GM18519 (cell line): ENCODE results near the gene EMP1.
A peak's percentile ranks its signal among the peaks of the same experiment; 100 is the strongest.

Source experiments
- ATAC-seq: cut with Tn5 transposase; IDR thresholded peaks from one replicate; pipeline ENCODE4 v1.9.1; 2021; ENCODE audit warnings: mild to moderate bottlenecking, moderate library complexity; ENCODE audit not compliant: unreplicated experiment, low FRiP score

The EMP1 gene

DNA sequence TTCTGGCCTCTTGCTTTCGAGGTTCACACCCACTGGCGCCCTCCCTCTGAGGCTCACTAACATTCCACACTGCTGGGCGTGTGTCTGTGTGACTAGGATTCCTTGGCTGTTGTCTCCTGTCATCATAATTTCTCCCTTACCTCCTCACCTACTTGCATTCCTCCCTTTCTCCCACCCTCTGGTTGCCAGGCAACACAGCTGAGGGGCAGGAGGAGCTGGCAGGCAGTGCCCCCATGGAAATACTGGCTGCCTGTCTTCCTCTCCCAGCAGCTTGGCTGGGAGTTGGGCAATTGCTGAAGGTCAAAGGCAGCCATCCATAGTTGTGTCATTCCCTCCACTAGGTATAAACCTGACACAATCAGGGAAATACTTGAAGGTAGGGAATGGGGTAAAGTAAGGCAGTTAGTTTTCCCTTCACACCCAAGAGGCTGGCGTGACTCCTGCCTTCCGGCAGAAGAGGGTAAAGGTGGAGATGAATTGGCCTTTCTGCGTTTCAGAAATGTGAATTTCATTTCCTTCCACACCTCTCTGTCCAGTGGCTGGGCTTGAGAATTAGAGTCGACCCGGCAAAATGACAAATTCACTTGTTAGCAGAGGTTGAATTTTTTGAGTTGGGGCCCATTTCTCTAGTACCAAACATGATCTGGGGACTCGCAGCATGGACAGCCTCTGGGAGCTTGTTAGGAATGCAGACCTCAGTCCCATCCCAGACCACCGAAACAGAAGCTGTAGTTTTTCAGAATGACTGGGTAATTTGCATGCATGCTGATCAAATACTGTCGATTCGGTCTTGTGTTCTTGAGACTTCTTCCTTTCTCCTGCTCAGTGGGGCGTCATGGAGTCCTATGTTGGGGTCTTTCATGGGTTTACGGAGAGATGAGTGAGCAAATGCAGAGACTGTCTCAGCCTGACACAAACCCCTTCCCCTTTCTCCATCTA, 24.3 kb upstream of the EMP1 start:
- no peak for ATAC-seq

DNA sequence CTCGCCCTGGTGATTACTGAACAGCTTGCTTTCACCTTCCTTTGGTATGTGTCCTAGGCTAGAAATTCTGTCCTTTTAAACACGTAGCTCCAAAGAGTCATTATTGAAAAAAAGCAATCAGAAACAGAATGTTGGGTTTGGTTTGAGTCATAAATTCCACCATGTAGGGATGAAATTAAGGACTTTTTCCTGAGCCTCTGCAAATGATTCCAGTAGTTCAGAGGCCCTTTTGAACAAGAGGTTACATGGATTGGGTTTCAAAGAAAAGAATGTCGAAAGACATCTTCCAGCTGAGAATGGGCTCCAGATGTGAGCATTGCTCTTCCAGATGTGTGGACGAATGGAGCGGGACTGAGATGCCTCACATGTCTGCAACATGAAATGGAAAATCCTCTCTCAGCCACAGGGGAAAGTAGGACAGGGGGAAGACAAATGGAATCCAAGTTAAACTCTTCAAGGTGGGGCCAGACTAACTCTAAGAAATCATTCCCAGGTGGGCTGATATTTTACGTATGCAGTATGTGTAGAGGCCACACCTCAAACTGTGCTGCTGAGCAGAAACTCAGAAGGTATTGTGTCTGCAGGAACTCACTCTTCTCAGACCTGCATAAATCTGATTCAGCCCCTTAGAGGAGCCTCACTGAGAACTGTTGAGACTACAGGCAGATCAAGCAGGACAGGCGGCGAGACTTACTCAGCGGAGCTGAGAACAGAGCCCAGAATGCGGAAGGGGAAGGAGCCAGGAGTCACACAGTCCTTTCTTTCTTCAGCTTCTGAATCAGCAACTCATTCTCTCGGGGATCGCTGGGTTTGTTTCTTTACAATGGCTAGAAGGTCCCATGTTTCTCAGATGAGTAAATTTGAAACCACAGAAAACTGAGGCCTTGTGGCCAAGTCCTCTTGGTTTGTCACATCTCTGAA, 23.3 kb upstream of the EMP1 start:
- ATAC-seq: peak; percentile 90

DNA sequence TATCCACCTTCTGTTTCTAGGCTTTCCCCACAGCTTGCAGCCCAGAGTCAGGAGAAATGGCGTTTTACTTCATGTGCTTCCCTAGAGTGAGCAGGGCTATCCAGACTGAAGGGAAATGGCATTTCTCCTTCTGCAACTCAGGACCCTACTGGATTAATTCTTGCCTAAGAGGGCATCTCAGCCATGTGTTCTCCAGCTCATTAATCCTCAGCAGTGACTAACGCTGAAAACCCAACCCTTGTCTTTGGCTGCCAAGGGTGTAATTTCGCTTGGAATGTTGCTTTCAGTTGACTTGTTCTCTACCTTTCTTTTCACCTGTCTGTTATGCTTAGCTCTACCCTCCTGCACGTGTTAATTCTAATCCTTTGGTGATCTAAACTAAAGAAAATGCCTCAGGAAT, 21.0 kb upstream of the EMP1 start:
- no peak for ATAC-seq

DNA sequence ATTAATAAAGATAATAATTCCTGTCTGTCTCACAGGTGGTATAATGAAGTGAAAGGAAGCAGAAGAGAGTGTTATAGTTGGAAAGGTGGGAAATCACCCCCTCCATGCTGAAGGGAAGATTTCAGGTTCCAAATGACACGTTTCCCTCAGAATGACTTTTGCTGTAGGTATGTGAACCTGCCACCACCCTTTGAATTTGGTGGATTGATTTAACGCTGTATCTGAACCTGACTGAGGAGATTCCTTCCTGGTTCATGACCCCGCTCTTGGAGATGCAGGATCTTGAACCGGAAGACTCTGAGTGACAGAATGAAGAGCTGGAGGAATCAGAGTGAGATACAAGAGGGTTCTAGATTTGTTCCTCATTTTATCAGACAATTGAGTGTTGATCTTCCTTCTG, 20.3 kb upstream of the EMP1 start:
- no peak for ATAC-seq

DNA sequence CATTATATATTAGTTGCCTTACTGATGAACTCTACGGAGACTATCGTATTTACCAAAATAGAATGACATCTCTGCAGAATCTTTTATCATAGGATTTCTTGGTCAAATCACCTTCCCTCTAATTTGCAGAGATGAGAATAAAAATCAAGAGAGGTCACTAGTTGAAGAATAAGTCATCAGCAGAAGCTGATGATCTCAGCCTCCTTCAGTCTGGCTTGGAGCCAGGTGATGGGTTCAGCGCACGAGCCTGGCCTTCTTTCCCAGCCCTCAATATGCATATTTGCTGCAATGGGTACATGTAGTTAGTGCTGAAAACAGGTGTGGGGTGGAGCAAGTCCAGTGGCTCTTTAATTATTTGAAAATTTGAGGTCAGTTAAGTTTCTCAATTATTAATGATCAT, 19.2 kb upstream of the EMP1 start:
- ATAC-seq: no peak

DNA sequence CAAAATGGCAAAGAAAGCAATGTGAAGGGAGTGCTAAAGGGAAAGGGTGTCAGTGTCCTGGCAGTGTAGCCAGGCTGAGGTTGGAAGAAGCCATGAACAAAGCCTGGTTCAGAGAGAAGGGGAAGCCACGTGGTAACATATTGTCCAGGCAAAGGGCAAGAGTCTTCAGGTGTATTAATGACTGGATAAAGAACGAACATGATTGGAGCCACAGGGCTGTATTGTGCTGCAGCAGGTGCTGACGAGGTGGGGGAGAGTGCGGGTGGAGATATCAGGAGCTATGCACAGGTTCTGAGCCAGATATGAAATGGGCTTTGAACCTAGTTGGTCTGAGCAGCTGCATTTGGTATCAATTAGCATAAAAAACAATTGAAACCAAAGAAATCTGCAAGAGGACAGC, 18.6 kb upstream of the EMP1 start:
- no peak for ATAC-seq

DNA sequence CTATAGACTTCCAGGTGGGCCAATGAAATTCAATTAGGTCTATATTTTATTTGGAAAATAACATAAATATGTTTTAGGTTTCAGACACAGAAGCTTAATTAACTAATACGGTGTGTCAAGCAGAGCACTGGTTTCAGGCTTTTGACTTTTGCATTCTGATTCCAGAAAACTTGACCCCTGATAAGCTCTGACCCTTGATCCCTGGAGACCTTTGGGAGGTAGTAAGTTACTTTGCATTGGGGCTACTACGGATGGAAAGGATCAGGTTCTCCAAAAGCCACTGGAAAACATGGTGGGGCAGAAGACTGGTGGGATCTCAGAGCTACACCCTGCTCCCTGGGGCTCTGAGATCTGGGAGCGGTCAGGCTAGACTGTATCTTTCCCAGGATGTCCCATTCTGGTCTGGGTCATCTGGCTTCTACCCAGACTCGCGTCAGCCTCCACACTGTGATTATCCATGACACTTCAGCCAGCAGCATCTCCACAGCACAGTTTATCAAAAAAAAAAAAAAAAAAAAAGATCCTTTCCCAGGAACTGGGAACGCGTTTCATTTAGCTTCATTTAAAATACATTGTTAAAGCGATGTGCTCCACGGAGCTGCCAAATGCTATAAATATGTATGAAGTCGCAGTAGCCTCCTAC, 17.8 kb upstream of the EMP1 start:
- no peak for ATAC-seq

DNA sequence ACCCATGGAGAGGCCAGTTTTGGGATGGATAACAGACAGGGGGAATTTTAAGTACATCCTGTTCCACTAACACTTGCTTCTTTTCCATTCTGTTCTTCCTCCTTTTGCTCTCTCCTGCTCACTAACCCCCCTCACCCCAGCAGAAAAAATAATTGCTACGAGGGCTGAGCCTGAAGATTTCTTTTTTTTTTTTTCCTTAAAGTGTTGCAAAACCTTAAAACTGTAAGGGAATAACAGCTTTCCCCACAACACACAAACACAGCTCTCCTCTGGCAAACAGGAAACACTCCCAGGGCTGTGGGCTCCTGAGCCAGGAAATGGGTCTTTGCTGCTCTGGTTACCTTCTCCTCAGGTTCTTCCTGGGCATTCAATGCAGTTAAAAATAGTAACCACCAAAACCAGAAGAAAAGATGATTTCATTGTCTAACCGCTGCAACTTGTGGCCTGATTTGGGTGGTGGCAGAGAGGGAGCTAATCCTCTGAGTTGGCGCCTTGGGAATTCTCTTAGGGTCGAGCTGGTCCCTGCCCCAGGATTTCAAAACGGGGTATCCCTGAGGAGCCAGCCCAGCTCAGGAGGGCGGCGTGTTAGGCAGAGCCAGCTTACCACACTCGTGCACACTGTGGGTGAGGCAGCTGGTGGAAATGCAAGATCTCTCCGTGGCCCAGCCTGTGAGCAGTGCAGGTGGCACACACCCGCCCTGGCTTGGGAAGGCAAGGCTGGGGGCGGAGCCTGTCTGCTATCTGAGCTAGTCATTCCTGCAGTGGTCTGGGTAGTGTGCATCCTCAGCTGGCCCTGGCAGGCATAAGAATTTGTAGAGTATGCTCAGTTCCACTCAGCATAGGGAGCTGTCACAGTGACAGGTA, 17.1 kb upstream of the EMP1 start:
- no peak for ATAC-seq

DNA sequence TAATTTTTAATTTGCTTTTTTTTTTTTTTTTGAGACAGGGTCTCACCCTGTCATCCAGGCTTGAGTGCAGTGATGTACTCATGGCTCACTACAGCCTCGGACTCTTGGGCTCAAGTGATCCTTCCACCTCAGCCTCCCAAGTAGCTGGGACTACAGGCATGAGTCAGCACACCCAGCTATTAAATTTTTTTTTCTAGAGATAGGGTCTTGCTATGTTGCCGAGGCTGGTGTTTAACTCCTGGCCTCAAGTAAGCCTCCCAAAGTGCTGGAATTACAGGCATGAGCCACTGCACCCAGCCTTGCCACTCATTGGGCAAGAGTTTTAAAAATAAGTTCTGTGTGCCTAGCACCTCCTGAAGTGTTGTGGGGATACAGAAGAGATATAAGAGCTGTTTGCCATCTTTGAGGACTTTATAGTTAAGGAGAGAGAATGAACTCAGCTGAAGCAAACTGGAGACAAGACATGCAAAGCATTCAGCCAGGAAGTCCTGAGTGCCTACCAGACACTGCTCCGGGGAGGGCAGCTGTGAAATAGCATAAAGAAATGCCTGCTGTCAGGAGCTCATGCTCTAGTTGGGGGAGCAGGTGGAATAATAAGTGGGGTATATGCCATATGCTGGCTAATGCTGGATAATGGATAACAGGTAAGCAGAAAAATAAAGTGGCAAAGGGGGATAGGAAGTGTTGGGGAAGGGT, 15.0 kb upstream of the EMP1 start:
- no peak for ATAC-seq

DNA sequence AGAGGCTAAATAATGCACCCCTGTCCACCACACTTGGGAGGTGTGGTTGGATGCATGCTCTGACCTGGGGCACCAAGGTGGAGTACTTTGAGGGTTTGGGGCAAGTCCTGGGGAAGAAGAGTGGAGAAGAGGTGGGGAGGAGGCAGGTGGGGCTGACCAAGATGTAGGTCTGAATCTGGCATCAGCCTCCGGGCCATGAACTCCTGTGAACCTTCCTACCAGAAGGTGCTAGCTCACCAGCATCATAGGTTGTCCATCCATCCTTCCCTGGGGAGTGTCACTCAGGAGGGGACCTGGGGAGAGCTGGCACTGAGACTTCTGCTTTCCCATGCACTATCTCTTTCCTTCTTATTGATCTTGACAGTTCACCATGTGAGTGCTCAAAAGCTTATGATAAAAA, 13.6 kb upstream of the EMP1 start:
- ATAC-seq: no peak

DNA sequence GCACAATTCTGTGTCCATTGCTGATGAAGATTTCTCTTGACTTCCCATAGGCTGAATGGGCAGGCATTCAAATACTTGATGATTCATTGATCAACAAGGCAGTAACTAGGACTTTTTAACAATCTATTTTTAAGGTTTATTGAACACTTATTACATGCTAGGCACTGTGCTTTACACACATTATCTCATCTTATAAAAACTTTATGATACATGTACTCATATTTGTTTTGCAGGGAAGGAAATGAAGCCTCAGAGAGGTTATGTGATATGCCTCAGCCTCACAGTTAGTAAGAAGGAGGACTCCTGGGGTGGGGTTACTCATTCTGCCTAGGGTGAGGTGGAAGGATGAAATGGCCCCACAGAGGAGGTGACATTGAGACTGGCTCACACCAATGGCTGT, 12.9 kb upstream of the EMP1 start:
- ATAC-seq: no peak

DNA sequence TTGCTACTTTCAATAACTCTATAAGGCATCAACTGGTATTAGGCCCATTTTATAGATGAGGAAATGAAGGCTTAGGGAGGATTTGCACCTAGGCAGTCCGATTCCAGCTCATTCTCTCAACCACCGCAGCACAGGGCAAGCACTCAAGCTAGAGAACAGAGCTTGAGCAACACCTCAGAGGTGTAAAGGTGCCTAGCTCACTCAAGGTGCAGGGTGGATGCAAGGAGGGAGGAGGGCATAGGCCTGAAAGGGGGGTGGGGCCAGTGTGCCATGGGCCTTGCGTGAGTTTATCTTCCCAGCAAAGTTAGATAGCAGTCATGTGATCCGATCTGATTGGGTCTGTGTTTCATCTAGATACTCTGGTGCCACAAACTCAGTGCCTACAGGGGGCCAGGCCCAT, 10.2 kb upstream of the EMP1 start:
- ATAC-seq: no peak

DNA sequence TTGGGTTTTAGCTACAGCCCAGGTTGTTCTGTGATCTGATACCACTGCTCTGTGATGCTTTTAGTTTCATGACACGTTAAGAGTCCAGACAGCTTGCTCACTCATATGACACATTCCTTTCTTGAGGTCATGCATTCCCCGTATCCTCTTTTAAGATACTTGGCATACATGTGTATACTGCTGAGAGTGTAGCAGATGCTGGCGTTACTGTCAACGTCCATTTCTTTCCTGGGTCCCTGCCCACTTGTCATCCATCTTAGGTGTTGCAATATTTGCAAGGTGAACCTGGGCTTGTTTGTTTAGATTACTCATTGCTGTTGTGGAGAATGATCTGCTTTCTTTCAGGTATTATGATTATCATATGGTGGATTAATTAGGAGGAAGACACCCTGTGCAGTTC, 9.1 kb upstream of the EMP1 start:
- ATAC-seq: no peak

DNA sequence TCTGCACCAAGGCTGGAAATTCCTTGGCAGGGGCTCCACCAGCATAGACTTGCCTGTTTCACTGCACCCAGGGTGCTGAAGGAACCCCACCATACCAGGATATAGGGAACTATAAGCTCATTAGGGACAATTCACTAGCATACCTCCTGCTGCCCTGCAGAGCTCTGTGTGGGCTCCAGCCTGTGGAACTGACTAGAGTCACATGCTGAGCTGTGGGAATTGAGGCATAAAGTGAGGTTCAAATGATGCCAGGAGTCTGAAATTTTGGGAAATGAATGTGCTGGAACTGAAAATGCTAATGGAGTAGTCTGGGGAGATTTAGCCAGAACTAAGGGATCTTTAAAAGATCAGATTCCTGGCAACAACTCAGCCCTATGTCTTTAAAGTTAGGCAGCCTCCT, 7.3 kb upstream of the EMP1 start:
- no peak for ATAC-seq

DNA sequence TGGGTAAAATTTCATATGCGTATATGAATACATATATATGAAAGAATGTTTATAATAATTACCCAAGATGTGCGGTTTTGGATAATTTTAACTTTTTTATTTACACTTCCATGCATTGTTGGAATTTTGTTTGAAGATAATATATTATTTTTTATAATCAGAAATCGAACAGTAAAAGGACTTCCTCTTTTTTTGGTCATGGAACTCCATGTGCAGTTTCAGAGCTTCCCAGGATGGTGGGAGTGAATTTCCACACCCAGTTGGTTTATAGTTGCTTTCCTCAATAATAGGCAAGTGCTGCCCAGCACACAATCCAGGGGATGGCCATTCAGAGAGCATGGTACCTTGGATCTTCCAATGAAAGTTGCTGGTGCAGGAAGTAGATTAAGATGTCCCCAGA, 6.3 kb upstream of the EMP1 start:
- no peak for ATAC-seq

DNA sequence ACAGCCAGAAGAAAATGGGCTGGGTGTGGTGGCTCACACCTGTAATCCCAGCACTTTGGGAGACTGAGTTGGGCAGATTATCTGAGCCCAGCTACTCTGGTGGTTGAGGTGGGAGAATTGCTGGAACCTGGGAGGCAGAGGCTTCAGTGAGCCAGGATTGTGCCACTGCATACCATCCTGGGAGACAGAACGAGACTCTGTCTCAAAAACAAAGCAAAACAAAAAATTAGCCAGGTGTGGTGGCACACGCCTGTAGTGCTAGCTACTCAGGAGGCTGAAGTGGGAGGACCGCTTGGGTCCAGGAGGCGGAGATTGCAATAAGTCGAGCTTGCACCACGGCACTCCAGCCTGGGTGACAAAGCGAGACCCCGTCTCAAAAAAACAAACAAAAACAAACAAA, 3.8 kb upstream of the EMP1 start:
- no peak for ATAC-seq

DNA sequence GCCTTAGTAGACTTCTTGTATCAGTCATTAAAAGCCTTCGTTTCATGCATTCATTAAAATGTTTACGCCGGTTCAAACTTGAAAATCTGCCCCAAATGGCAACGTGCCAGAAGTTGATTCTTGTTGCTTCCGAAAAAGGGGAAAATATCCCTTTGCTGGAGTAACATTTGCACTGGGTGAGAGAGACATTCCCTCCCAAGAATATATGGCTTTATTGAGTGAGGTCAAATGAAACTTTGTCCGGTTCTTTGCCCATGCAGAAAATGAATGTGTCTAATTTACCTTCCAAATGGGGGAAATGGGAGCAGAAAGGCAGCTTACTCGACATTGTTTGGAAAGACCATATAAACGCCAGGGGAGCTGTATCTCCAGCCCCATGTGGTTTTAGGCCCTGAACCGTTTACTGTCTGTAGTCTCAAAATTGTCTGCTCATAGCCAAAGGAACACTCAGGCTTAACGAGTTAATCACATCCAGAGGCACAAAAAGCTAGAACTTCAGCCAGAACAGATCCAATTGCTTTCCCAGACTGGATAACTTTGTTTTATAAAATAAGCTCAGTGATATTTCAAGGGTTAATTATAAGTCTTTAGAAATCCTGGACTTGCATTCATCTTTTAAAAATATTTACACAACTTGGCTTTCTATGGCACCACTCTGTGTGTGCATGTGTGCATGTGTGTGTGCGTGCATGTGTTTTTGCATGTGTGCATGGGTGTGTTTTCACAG, 2.9 kb upstream of the EMP1 start:
- ATAC-seq: no peak

DNA sequence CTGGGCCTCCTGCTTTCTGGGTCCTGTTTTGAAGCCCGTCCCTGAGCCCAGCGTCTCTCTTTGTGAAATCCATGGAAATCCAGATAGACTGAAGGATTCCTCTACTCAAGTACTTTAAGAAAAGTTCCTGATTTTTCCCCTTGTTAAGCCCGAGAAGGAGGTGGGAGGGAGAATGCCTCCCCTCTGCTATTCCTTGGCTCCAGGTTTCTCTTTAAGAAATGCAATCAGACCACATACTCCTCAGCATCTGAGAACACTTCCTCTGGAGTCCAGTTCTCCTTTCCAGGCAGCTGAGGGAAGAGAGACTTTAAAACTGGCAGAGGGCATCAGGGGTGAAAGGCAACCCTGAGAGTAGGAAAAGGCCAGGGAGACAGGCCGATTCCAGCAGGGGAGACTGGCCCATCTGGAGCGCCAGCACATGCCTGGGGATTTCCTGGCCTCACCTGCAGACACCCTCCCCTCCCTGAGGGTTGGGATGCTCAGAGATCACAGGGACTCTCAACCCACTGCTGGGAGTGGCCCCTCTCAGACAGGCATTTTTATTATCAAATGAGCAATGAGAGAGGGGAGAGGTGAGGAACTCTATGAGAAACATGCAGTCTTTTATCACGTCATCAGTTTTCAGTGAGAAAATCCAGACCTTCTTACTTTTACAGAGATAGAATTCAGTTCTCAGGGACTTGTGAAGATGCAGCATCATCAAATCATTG, 2.0 kb upstream of the EMP1 start:
- ATAC-seq: no peak
